IPS DF 19.7 (cell line): ENCODE results near the gene DCHS1.

Source experiments
- DNase-seq: peaks from one replicate; pipeline ENCODE4 v3.0.0-alpha.2; 2013; ENCODE audit warnings: low read depth, low spot score

Gene DCHS1

GRCh38 chr11:6628526-6628925 is 27.1 kb downstream of the DCHS1 start:
- no peak for DNase-seq

GRCh38 chr11:6627762-6628241 is 27.8 kb downstream of the DCHS1 start:
- no peak for DNase-seq

GRCh38 chr11:6626971-6627761 is 28.4 kb downstream of the DCHS1 start:
- no peak for DNase-seq

- no peak for DNase-seq
Measured at GRCh38 chr11:6625832-6626420, 29.7 kb downstream of the DCHS1 start.

- no peak for DNase-seq
Measured at GRCh38 chr11:6625156-6625831, 30.3 kb downstream of the DCHS1 start.

- no peak for DNase-seq
Measured at GRCh38 chr11:6623391-6624363, 31.9 kb downstream of the DCHS1 start.

GRCh38 chr11:6622261-6623171 is 33.1 kb downstream of the DCHS1 start:
- DNase-seq: no peak

GRCh38 chr11:6621711-6622211 is 33.8 kb downstream of the DCHS1 start:
- no peak for DNase-seq

GRCh38 chr11:6620636-6621035 is 35.0 kb downstream of the DCHS1 start:
- no peak for DNase-seq

GRCh38 chr11:6619004-6619745 is 36.4 kb downstream of the DCHS1 start, which contains the start of gene TPP1:
Gene TPP1, minus strand, starts transcription at chr11:6619422. Its CDS starts 22 bp downstream, at chr11:6619400.
- peak; percentile 69 for DNase-seq

GRCh38 chr11:6618117-6619003 is 37.2 kb downstream of the DCHS1 start:
- no peak for DNase-seq

GRCh38 chr11:6617315-6617781 is 38.3 kb downstream of the DCHS1 start:
- DNase-seq: no peak

- no peak for DNase-seq
Measured at GRCh38 chr11:6616596-6617250, 38.9 kb downstream of the DCHS1 start.

- DNase-seq: no peak
Measured at GRCh38 chr11:6615882-6616585, 39.6 kb downstream of the DCHS1 start.

- no peak for DNase-seq
Measured at GRCh38 chr11:6615046-6615445, 40.6 kb downstream of the DCHS1 start.

GRCh38 chr11:6614446-6614845 is 41.2 kb downstream of the DCHS1 start:
- no peak for DNase-seq

GRCh38 chr11:6613496-6613895 is 42.1 kb downstream of the DCHS1 start:
- no peak for DNase-seq
